GM06990 (cell line): ENCODE measurements around the gene WDR91.

ENCODE experiments used
- DNase-seq: peaks from one replicate; pipeline ENCODE4 v3.0.0-alpha.2; 2011; ENCODE audit not compliant: insufficient read length; ENCODE audit errors: extremely low read depth
- H3K27me3 ChIP-seq: replicated peaks from 2 replicates; pipeline ENCODE4 v1.6.0; 2011; ENCODE audit warnings: low read length; ENCODE audit not compliant: control insufficient read depth, insufficient read depth
- H3K36me3 ChIP-seq: 2 replicates; pipeline ENCODE4 v1.5.1; 2011; ENCODE audit warnings: low read length; ENCODE audit not compliant: control insufficient read depth, insufficient read depth
- H3K4me3 ChIP-seq: replicated peaks from 2 replicates; pipeline ENCODE4 v1.5.1; 2011; ENCODE audit warnings: low read depth, mild to moderate bottlenecking, control low read depth, low read length
- TF ChIP-seq, protein P1 (sequence below): IDR thresholded peaks from 2 replicates; pipeline ENCODE4 v1.5.1; 2011; ENCODE audit warnings: low read length, control low read depth, mild to moderate bottlenecking, inconsistent platforms; ENCODE audit not compliant: insufficient read depth, poor library complexity, severe bottlenecking

Gene WDR91

DNA sequence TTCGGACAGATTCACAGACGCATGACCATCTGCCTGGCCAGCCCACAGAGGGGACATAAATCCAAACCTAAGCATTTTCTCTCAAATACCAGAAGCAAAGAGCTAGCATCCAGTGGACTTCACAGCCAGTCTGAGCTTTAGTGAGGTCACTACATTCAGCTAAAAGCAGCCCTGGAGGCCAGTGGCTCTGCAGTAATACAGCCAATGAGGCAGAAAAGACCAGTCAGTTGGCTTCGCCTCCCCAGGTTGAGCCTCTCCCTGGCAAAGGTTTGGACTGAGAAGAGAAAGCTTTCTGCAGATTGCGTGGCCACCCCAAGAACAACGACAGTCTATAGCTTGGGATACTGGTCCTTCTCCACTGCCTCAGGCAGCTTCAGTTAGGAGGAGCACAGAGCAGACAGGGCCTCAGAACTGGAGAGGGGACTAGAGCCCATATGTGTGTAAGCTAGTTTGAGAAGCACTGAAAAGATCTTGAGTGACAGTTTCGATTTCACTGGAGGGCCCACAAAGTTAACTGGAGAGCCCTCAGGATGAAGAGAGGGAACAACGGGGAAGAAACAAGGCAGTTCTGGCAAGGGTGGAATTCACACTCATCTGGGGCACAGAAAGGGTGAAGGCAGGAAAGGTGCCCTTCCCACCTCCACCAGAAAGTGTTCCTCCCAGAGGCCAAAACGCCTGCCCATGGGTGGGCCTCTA is 3.8 kb downstream of the WDR91 start:
- no peak for DNase-seq
- Histone ChIP-seq H3K4me3 (peak overlapping the region; percentile 26; the same call in 1 of the 2 replicates), H3K36me3 (peaks cover 16% of the 10 kb centered on the region), H3K27me3 (no peaks in the 10 kb centered on the region)
- TF ChIP-seq, protein P1, sequence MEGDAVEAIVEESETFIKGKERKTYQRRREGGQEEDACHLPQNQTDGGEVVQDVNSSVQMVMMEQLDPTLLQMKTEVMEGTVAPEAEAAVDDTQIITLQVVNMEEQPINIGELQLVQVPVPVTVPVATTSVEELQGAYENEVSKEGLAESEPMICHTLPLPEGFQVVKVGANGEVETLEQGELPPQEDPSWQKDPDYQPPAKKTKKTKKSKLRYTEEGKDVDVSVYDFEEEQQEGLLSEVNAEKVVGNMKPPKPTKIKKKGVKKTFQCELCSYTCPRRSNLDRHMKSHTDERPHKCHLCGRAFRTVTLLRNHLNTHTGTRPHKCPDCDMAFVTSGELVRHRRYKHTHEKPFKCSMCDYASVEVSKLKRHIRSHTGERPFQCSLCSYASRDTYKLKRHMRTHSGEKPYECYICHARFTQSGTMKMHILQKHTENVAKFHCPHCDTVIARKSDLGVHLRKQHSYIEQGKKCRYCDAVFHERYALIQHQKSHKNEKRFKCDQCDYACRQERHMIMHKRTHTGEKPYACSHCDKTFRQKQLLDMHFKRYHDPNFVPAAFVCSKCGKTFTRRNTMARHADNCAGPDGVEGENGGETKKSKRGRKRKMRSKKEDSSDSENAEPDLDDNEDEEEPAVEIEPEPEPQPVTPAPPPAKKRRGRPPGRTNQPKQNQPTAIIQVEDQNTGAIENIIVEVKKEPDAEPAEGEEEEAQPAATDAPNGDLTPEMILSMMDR: no peak

DNA sequence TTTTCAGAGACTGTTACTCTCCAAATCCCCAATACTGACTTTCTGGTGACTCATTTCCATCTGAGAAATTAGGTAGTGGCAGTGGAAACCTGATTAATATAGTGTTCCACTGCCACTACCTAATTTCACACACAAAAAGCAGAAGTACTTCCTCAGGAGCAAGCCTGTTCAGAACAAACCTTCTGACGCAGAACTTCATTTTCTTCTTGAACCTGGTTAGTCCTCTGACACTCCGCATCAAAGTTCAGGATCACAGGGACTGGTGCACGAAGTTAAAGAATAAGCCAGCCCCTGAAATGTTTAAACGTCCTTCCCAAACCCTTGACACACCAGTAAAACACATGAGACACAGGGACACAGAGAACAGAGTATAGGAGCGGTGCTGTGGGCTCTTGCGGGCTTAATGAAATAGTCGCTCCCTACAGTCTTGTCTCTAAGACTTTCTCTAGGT is 4.4 kb downstream of the WDR91 start:
- Histone ChIP-seq H3K36me3 (peaks cover 17% of the 10 kb centered on the region), H3K4me3 (no peak overlapping the region; the same call in 1 of the 2 replicates), H3K27me3 (no peaks in the 10 kb centered on the region)
- TF ChIP-seq, protein P1: no peak
- peak; percentile 64 for DNase-seq

GRCh38 chr7:135205850-135206249 is 5.5 kb downstream of the WDR91 start:
- peaks cover 17% of the 10 kb centered on the region for H3K36me3 ChIP-seq
- H3K27me3 ChIP-seq: no peaks in the 10 kb centered on the region
- H3K4me3 ChIP-seq: no peak overlapping the region
- TF ChIP-seq, protein P1: no peak
- DNase-seq: no peak

DNA sequence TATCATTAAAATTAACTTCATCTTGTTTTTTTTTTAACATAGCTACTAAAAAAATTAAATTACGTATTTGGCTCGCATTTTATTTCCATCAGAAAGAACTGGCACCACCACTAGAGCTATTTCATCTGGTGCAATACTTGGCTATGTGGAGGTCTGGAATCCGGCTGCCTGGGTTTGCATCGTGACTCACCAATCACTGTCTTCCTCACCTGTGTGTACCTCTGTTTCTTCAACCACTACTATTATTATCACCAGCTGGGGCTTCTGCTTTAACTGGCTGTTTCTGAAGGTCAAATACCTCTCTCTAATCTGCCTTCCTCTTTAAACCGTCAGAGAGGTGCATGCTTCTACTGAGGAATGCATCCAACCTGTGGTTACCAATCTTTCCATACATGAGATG is 6.5 kb downstream of the WDR91 start:
- peaks cover 17% of the 10 kb centered on the region for H3K36me3 ChIP-seq
- no peaks in the 10 kb centered on the region for H3K27me3 ChIP-seq
- no peak overlapping the region for H3K4me3 ChIP-seq
- no peak for DNase-seq
- TF ChIP-seq, protein P1: no peak

GRCh38 chr7:135204341-135204749 is 7.0 kb downstream of the WDR91 start:
- DNase-seq: no peak
- H3K36me3 ChIP-seq: peaks cover 20% of the 10 kb centered on the region
- no peak overlapping the region for H3K4me3 ChIP-seq
- H3K27me3 ChIP-seq: no peaks in the 10 kb centered on the region
- TF ChIP-seq, protein P1: no peak
